GM19468 (cell line): ENCODE data around the gene CHN1.

Experiments used
- ATAC-seq: cut with Tn5 transposase; IDR thresholded peaks from one replicate; pipeline ENCODE4 v1.9.1; 2021; ENCODE audit warnings: mild to moderate bottlenecking, moderate library complexity, moderate number of reproducible peaks; ENCODE audit not compliant: unreplicated experiment; ENCODE audit errors: extremely low read depth

The CHN1 gene

GRCh38 chr2:174778085-174778981, 226.8 kb downstream of the CHN1 start:
- no peak for ATAC-seq

GRCh38 chr2:174777347-174778084, 227.7 kb downstream of the CHN1 start:
- no peak for ATAC-seq

GRCh38 chr2:174776675-174777074, 228.5 kb downstream of the CHN1 start:
- ATAC-seq: no peak

- ATAC-seq: no peak
Measured at GRCh38 chr2:174776223-174776622, 229.0 kb downstream of the CHN1 start.

GRCh38 chr2:174775571-174775980, 229.6 kb downstream of the CHN1 start:
- ATAC-seq: no peak

GRCh38 chr2:174774886-174775285, 230.3 kb downstream of the CHN1 start:
- ATAC-seq: no peak

GRCh38 chr2:174773215-174773614, 232.0 kb downstream of the CHN1 start:
- ATAC-seq: no peak

- ATAC-seq: no peak
Measured at GRCh38 chr2:174772472-174772801, 232.7 kb downstream of the CHN1 start.

- no peak for ATAC-seq
Measured at GRCh38 chr2:174771631-174772471, 233.3 kb downstream of the CHN1 start.

- ATAC-seq: no peak
Measured at GRCh38 chr2:174771136-174771535, 234.0 kb downstream of the CHN1 start.

GRCh38 chr2:174768557-174768956, 236.6 kb downstream of the CHN1 start:
- no peak for ATAC-seq

- ATAC-seq: no peak
Measured at GRCh38 chr2:174766271-174766670, 238.9 kb downstream of the CHN1 start.

- ATAC-seq: no peak
Measured at GRCh38 chr2:174765576-174765975, 239.6 kb downstream of the CHN1 start.

- ATAC-seq: no peak
Measured at GRCh38 chr2:174764280-174765255, 240.6 kb downstream of the CHN1 start, which contains the start of gene CHRNA1. Gene CHRNA1 (minus strand): TSS chr2:174764472. CDS start chr2:174764394, 78 bp downstream.

- no peak for ATAC-seq
Measured at GRCh38 chr2:174763780-174764179, 241.4 kb downstream of the CHN1 start.

GRCh38 chr2:174762464-174762863, 242.7 kb downstream of the CHN1 start:
- no peak for ATAC-seq

GRCh38 chr2:174761837-174762236, 243.3 kb downstream of the CHN1 start:
- ATAC-seq: no peak

- no peak for ATAC-seq
Measured at GRCh38 chr2:174760845-174761473, 244.2 kb downstream of the CHN1 start.
